IMR-90 (cell line): ENCODE data around the gene SYT6. TPM values are rescaled to one million over a fixed set of nuclear protein-coding genes. Genes with fewer than 3 reads are reported as not detected.

ENCODE experiments used
- ATAC-seq: fragments of 200-7000 bp; cut with Tn5 transposase; 2 replicates; pipeline ENCODE4 v1.9.1; 2020; ENCODE audit warnings: low read depth, mild to moderate bottlenecking, moderate library complexity
- BruUV-seq: library from RNA; stranded (reverse); fragments of 400-500 nt; replicated peaks from 2 replicates; lab custom pipeline; 2021; lab: Mats Ljungman, UMichigan
- CTCF ChIA-PET: fragments of 300-600 bp; formaldehyde crosslinking; extraction: SDS; loops from one replicate; lab custom pipeline; 2021; ENCODE audit warnings: antibody characterized with exemption; lab: Yijun Ruan, JAX
- POLR2A ChIA-PET: fragments of 300-600 bp; sonication (Branson Sonifier 250); formaldehyde crosslinking; loops from one replicate; lab custom pipeline; 2022; ENCODE audit warnings: antibody characterized with exemption; ENCODE audit not compliant: unreplicated experiment; lab: Charles Lee
- DNase-seq: peaks from one replicate; pipeline ENCODE4 v3.0.0; 2013
- H2AFZ ChIP-seq: replicated peaks from 2 replicates; pipeline ENCODE3; 2013; ENCODE audit warnings: low read length, mild to moderate bottlenecking; ENCODE audit not compliant: poor library complexity
- H2AK5ac ChIP-seq: 2 replicates; pipeline ENCODE4 v1.6.1; 2013; ENCODE audit warnings: low read depth, low read length, inconsistent platforms
- H2AK9ac ChIP-seq: replicated peaks from 2 replicates; pipeline ENCODE3; 2013; ENCODE audit warnings: mild to moderate bottlenecking, low read depth, low read length, moderate library complexity; ENCODE audit not compliant: poor library complexity
- H2BK120ac ChIP-seq: 2 replicates; pipeline ENCODE4 v1.6.1; 2013; ENCODE audit warnings: low read depth, low read length, inconsistent platforms
- H2BK15ac ChIP-seq: 3 replicates; pipeline ENCODE4 v1.6.1; 2013; ENCODE audit warnings: low read depth, low read length, inconsistent platforms
- H2BK20ac ChIP-seq: 2 replicates; pipeline ENCODE4 v1.6.1; 2013; ENCODE audit warnings: low read depth, mild to moderate bottlenecking, inconsistent platforms, low read length, moderate library complexity
- H2BK5ac ChIP-seq: 2 replicates; pipeline ENCODE4 v1.6.1; 2013; ENCODE audit warnings: mild to moderate bottlenecking, low read depth, low read length, inconsistent platforms; ENCODE audit not compliant: poor library complexity, severe bottlenecking
- H3K14ac ChIP-seq: replicated peaks from 2 replicates; pipeline ENCODE4 v1.6.1; 2013; ENCODE audit warnings: low read depth, low read length, inconsistent platforms
- H3K18ac ChIP-seq: 2 replicates; pipeline ENCODE4 v1.6.1; 2013; ENCODE audit warnings: low read depth, low read length, control low read depth
- H3K23ac ChIP-seq: 2 replicates; pipeline ENCODE4 v1.6.1; 2013; ENCODE audit warnings: low read depth, low read length, inconsistent platforms
- H3K27ac ChIP-seq: 2 replicates; pipeline ENCODE4 v1.5.1; 2013; ENCODE audit warnings: mild to moderate bottlenecking, control low read depth, low read length; ENCODE audit not compliant: insufficient read depth
- H3K27me3 ChIP-seq: 2 replicates; pipeline ENCODE4 v1.6.1; 2013; ENCODE audit warnings: low read length; ENCODE audit not compliant: control insufficient read depth, insufficient read depth
- H3K36me3 ChIP-seq: 2 replicates; pipeline ENCODE4 v1.6.1; 2013; ENCODE audit warnings: low read length, mixed read lengths; ENCODE audit not compliant: control insufficient read depth, insufficient read depth
- H3K4ac ChIP-seq: 2 replicates; pipeline ENCODE4 v1.6.1; 2013; ENCODE audit warnings: low read depth, low read length, inconsistent platforms
- H3K4me1 ChIP-seq: 2 replicates; pipeline ENCODE4 v1.6.1; 2013; ENCODE audit warnings: low read length, mixed read lengths; ENCODE audit not compliant: control insufficient read depth, insufficient read depth
- H3K4me2 ChIP-seq: 2 replicates; pipeline ENCODE4 v1.6.1; 2013; ENCODE audit warnings: low read depth, mild to moderate bottlenecking, control low read depth, low read length, moderate library complexity
- H3K4me3 ChIP-seq: 2 replicates; pipeline ENCODE4 v1.5.1; 2013; ENCODE audit warnings: low read depth, mild to moderate bottlenecking, control low read depth, low read length, moderate library complexity; ENCODE audit not compliant: insufficient read depth
- H3K56ac ChIP-seq: 2 replicates; pipeline ENCODE4 v1.6.1; 2013; ENCODE audit warnings: low read length, inconsistent platforms; ENCODE audit not compliant: insufficient read depth; ENCODE audit errors: extremely low read depth
- H3K79me1 ChIP-seq, 2 experiments: 2 replicates each; pipeline ENCODE4 v1.6.1; 2013; ENCODE audit warnings: low read length in 2 of 2, inconsistent platforms in 1 of 2, low read depth in 1 of 2
- H3K9ac ChIP-seq: 2 replicates; pipeline ENCODE4 v1.6.1; 2013; ENCODE audit warnings: low read depth, low read length, control low read depth
- H3K9me1 ChIP-seq: 2 replicates; pipeline ENCODE4 v1.6.1; 2013; ENCODE audit warnings: low read length, inconsistent platforms; ENCODE audit not compliant: insufficient read depth
- H3K9me3 ChIP-seq: 2 replicates; pipeline ENCODE4 v1.6.1; 2013; ENCODE audit warnings: low read length; ENCODE audit not compliant: control insufficient read depth, insufficient read depth
- H4K20me1 ChIP-seq: 2 replicates; pipeline ENCODE4 v1.6.1; 2013; ENCODE audit warnings: low read length, inconsistent platforms; ENCODE audit not compliant: insufficient read depth
- H4K5ac ChIP-seq: 2 replicates; pipeline ENCODE4 v1.6.1; 2013; ENCODE audit warnings: mild to moderate bottlenecking, low read depth, low read length, control low read depth
- H4K8ac ChIP-seq, 2 experiments: 2 replicates each; pipeline ENCODE4 v1.6.1; 2013; ENCODE audit warnings: low read depth in 2 of 2, low read length in 2 of 2, control low read depth in 1 of 2, inconsistent platforms in 1 of 2
- H4K91ac ChIP-seq: 2 replicates; pipeline ENCODE4 v1.6.1; 2013; ENCODE audit warnings: low read depth, low read length, inconsistent platforms; ENCODE audit not compliant: insufficient read depth
- BHLHE40 ChIP-seq: fragments of 150-350 bp; IDR thresholded peaks from 2 replicates; pipeline ENCODE4 v1.6.1; 2016; ENCODE audit warnings: mild to moderate bottlenecking, low read depth, low read length
- CEBPB ChIP-seq: IDR thresholded peaks from 2 replicates; pipeline ENCODE4 v1.6.1; 2012; ENCODE audit warnings: low read depth, low read length, improper control_type of control experiment
- CTCF ChIP-seq: conservative IDR thresholded peaks from 2 replicates; pipeline ENCODE4 v1.5.1; 2012; ENCODE audit warnings: mild to moderate bottlenecking, low read depth, low read length, improper control_type of control experiment
- ELK1 ChIP-seq: fragments of 150-350 bp; IDR thresholded peaks from 2 replicates; pipeline ENCODE4 v1.6.1; 2016; ENCODE audit warnings: low read depth, mild to moderate bottlenecking, low read length, moderate library complexity, borderline replicate concordance
- MXI1 ChIP-seq: IDR thresholded peaks from 2 replicates; pipeline ENCODE4 v1.6.1; 2012; ENCODE audit warnings: low read depth, mild to moderate bottlenecking, low read length, moderate library complexity, borderline replicate concordance
- NFE2L2 ChIP-seq: fragments of 150-350 bp; IDR thresholded peaks from 2 replicates; pipeline ENCODE4 v1.6.1; 2016; ENCODE audit warnings: low read depth, mild to moderate bottlenecking, low read length
- RAD21 ChIP-seq: IDR thresholded peaks from 2 replicates; pipeline ENCODE4 v1.6.1; 2012; ENCODE audit warnings: low read length, improper control_type of control experiment
- RCOR1 ChIP-seq: IDR thresholded peaks from 2 replicates; pipeline ENCODE4 v1.6.1; 2012; ENCODE audit warnings: mild to moderate bottlenecking, low read length, improper control_type of control experiment; ENCODE audit not compliant: insufficient replicate concordance
- RFX5 ChIP-seq: IDR thresholded peaks from 2 replicates; pipeline ENCODE4 v1.8.0; 2012; ENCODE audit warnings: low read depth, mild to moderate bottlenecking, low read length, moderate library complexity
- SMC3 ChIP-seq: fragments of 150-350 bp; IDR thresholded peaks from 2 replicates; pipeline ENCODE4 v1.6.1; 2016; ENCODE audit warnings: low read depth, mild to moderate bottlenecking, antibody characterized with exemption, low read length, moderate library complexity
- WGBS, 2 experiments: methylation state at CpG; one replicate each; pipeline versions ENCODE4 v1.1.5 to v1.1.7; 2013; ENCODE audit warnings: missing lambda C conversion rate in 2 of 2; ENCODE audit not compliant: insufficient read length in 1 of 2; ENCODE audit errors: extremely low coverage in 2 of 2; 5-methylcytosine and 5-hydroxymethylcytosine counted together
- dilution Hi-C: fragments of 300-500 bp; cut with HindIII; formaldehyde crosslinking; loops from one replicate; pipeline ENCODE4 v1.14.3; 2018; ENCODE audit warnings: low sequenced_read_pairs; ENCODE audit not compliant: unreplicated experiment
- in situ Hi-C: fragments of 300-500 bp; cut with MboI; formaldehyde crosslinking; loops from 3 replicates; pipeline ENCODE4 v1.14.3; 2019; ENCODE audit warnings: low sequenced_read_pairs, inconsistent platforms, mixed read lengths
- intact Hi-C: fragments of 100-400 bp; cut with micrococcal nuclease; formaldehyde crosslinking; loops from 2 replicates; pipeline ENCODE4 v1.10.0; 2022
- polyA plus RNA-seq, 3 experiments: library from polyadenylated mRNA; depleted of rRNA; stranded (reverse); fragments of >200 nt; gene quantifications; 2 replicates each; pipeline ENCODE4 v1.2.3, GENCODE V29; 2012; ENCODE audit warnings: low replicate concordance in 1 of 3
- total RNA-seq: library from RNA; depleted of rRNA; stranded (reverse); fragments of >200 nt; gene quantifications from 2 replicates; pipeline ENCODE4 v1.2.3, GENCODE V29; 2012

SYT6 gene
- total and polyA plus RNA-seq, 2 of the 4 experiments (the other 2 are of a cell fraction): not detected

GRCh38 chr1:114048232-114048631 lies 105.4 kb downstream of the SYT6 start:
- no peak overlapping the region for H3K18ac ChIP-seq
- no TSS peak for BruUV-seq
- no peak overlapping the region for H3K14ac ChIP-seq

More at GRCh38 chr1:114048232-114048631, 105.4 kb downstream of the SYT6 start:
- no peak for TF ChIP-seq RCOR1
- TF ChIP-seq BHLHE40: no peak
- TF ChIP-seq CTCF: no peak
- no peak for TF ChIP-seq ELK1
- TF ChIP-seq RAD21: no peak
- TF ChIP-seq RFX5: no peak
- TF ChIP-seq SMC3: no peak
- TF ChIP-seq CEBPB: no peak
- TF ChIP-seq NFE2L2: no peak
- TF ChIP-seq MXI1: no peak
- ATAC-seq (no peak), DNase-seq (no peak)
- Histone ChIP-seq H2BK20ac (no peak overlapping the region), H3K4me2 (no peak overlapping the region), H2BK120ac (no peak overlapping the region), H4K20me1 (no peaks in the 10 kb centered on the region), H2BK5ac (no peak overlapping the region), H3K9ac (no peak overlapping the region), H3K4me1 (no peaks in the 10 kb centered on the region), H3K9me1 (no peaks in the 10 kb centered on the region), H3K4ac (no peak overlapping the region), H2AFZ (no peak overlapping the region), H3K27me3 (peaks cover 18% of the 10 kb centered on the region), H3K36me3 (no peaks in the 10 kb centered on the region), H2BK15ac (no peak overlapping the region), H3K27ac (no peak overlapping the region), H4K5ac (no peak overlapping the region), H2AK5ac (no peak overlapping the region), H3K79me1 (no peaks in the 10 kb centered on the region), H2AK9ac (peak overlapping the region; percentile 76), H4K91ac (no peak overlapping the region), H3K56ac (no peak overlapping the region), H4K8ac (no peak overlapping the region), H3K9me3 (no peaks in the 10 kb centered on the region), H3K4me3 (no peak overlapping the region), H3K23ac (no peak overlapping the region)
- dilution Hi-C loops: no loop called here
- ChIA-PET CTCF (no interaction called here), POLR2A (no interaction called here)
- in situ Hi-C loops: no loop called here
- no CpG with 5 or more reads among the region's 1 CpG for WGBS, 2 experiments
- intact Hi-C loops: no loop called here
